GM12891 (cell line): ENCODE results near the gene SAT1.
"Not testable (repeated sequence)": the region's sequence is repeated elsewhere in the genome, so short reads cannot be mapped to it uniquely, and the experiment has no call there.

Experiments used
- DNase-seq: peaks from one replicate; pipeline ENCODE4 v3.0.0; 2011; ENCODE audit warnings: low spot score; ENCODE audit not compliant: insufficient read length
- FAIRE-seq: peaks from 2 replicates; lab custom pipeline; 2011; peaks lifted over from hg19 to GRCh38; lab: Jason Lieb, UNC
- PAX5 ChIP-seq: IDR thresholded peaks from 2 replicates; pipeline ENCODE4 v1.6.1; 2011; ENCODE audit warnings: low read length, moderate library complexity, mild to moderate bottlenecking; ENCODE audit not compliant: insufficient read depth, severe bottlenecking
- POLR2A ChIP-seq: IDR thresholded peaks from 2 replicates; pipeline ENCODE4 v1.6.1; 2011; ENCODE audit warnings: low read depth, low read length, control low read depth
- POLR2AphosphoS5 ChIP-seq: IDR thresholded peaks from 2 replicates; pipeline ENCODE4 v1.6.1; 2011; ENCODE audit warnings: low read depth, low read length, control low read depth
- POU2F2 ChIP-seq: IDR thresholded peaks from 2 replicates; pipeline ENCODE4 v1.6.1; 2011; ENCODE audit warnings: low read depth, mild to moderate bottlenecking, control low read depth, low read length, moderate library complexity
- SPI1 ChIP-seq: IDR thresholded peaks from 2 replicates; pipeline ENCODE4 v1.6.1; 2011; ENCODE audit warnings: low read depth, low read length, control low read depth
- TAF1 ChIP-seq: IDR thresholded peaks from 2 replicates; pipeline ENCODE4 v1.6.1; 2011; ENCODE audit warnings: low read depth, low read length, control low read depth

SAT1 gene

DNA sequence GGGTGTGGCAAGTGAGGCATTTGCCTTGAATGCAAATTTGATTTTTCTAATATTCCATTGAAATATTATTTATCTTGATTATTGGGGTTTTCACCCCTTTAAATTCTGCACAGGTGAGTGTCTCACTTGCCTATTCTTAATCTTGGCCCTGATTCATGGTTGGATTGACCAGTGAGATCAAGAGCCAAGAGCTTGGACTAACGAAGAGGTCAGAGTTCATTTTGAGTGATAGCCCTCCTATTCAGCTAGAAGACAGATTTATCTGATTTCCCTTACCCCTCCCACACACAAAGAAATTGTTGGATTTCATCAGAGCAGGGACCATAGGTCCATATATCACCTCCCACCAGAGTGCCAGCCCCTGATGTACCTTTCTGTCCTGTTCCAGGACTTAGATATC is 28.3 kb upstream of the SAT1 start:
- DNase-seq, result no peak
- TF ChIP-seq POLR2AphosphoS5 (no peak), TAF1 (no peak), SPI1 (no peak), PAX5 (no peak), POU2F2 (no peak), POLR2A (no peak)

GRCh38 chrX:23756165-23756564 is 26.8 kb upstream of the SAT1 start:
- TF ChIP-seq PAX5, result peak; percentile 15
- no peak for TF ChIP-seq POLR2AphosphoS5
- TF ChIP-seq POU2F2, result no peak
- TF ChIP-seq SPI1, result peak; percentile 15; the same call in 1 of the 2 replicates
- TF ChIP-seq POLR2A, result no peak
- FAIRE-seq (no peak), DNase-seq (peak; percentile 19)

More for the DNA sequence above, 28.3 kb upstream of the SAT1 start:
- no peak for FAIRE-seq

GRCh38 chrX:23759821-23760220 is 23.2 kb upstream of the SAT1 start:
- DNase-seq (no peak), FAIRE-seq (no peak)
- no peak for TF ChIP-seq POLR2AphosphoS5
- no peak for TF ChIP-seq POU2F2
- TF ChIP-seq SPI1, result no peak
- no peak for TF ChIP-seq POLR2A
- TF ChIP-seq PAX5, result no peak
- no peak for TF ChIP-seq TAF1

DNA sequence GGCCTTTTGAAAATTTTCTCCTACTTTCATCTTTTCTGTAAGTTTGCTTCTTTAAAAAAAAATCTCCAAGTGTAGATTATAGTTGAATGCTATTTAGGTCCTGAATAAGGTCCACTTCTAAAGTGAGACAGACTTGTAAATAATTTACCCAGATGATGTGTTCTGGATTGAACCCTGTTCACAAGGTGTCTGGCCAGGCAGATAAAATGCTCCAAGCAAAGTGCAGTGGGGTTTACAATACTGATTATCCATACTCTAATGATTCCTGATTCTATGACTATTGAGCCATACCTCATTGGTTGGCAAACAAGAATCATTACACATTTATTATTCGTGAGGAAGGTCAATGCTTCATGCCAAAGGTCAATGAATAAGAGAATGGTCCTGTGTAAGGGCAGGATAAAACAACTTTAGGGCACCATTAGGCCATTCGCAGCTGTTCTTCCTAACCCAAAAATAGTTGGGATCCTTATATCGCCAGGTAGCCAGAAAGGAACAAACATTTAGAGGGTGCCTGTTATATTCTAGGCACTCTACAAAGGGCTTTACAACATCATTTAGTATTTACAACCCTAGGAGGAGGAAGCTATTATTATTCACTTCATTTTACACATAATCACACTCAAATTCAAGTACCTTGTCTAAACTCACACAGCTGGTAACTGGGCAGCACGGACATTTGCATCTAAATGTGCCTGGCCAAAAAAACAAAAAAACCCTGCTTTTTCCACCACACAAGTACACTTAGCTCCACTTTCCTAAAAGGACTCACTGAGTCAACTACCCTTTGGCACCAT is 18.6 kb upstream of the SAT1 start:
- FAIRE-seq, result no peak
- DNase-seq, result no peak
- TF ChIP-seq PAX5 (no peak), SPI1 (no peak), POU2F2 (no peak), POLR2A (no peak), TAF1 (no peak), POLR2AphosphoS5 (no peak)

DNA sequence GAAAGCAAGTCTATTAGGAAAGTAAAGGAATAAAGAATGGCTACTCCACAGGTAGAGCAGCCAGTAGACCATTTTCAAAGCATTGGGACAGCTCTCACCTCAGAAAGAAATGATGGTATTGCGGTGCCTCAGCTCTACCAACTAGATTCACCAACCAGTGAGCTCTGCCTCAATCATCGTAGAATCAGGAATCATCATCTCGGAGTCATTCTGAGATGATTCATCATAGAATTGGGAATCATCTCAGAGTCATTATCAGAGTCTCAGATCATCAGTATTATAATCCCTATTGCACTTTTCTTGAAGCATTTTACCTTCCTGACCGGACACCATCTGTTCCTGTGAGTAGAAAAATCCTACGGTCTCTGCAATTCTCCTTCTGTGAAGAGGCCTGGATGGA is 17.5 kb upstream of the SAT1 start:
- FAIRE-seq (no peak), DNase-seq (no peak)
- TF ChIP-seq SPI1 (no peak), PAX5 (no peak), POLR2A (no peak), POU2F2 (no peak), TAF1 (no peak), POLR2AphosphoS5 (no peak)

- DNase-seq, result no peak
- no peak for FAIRE-seq
- no peak for TF ChIP-seq POLR2AphosphoS5
- no peak for TF ChIP-seq PAX5
- no peak for TF ChIP-seq SPI1
- TF ChIP-seq POLR2A, result no peak
- no peak for TF ChIP-seq TAF1
- TF ChIP-seq POU2F2, result no peak
Observed at GRCh38 chrX:23765868-23766267, 17.1 kb upstream of the SAT1 start.

DNA sequence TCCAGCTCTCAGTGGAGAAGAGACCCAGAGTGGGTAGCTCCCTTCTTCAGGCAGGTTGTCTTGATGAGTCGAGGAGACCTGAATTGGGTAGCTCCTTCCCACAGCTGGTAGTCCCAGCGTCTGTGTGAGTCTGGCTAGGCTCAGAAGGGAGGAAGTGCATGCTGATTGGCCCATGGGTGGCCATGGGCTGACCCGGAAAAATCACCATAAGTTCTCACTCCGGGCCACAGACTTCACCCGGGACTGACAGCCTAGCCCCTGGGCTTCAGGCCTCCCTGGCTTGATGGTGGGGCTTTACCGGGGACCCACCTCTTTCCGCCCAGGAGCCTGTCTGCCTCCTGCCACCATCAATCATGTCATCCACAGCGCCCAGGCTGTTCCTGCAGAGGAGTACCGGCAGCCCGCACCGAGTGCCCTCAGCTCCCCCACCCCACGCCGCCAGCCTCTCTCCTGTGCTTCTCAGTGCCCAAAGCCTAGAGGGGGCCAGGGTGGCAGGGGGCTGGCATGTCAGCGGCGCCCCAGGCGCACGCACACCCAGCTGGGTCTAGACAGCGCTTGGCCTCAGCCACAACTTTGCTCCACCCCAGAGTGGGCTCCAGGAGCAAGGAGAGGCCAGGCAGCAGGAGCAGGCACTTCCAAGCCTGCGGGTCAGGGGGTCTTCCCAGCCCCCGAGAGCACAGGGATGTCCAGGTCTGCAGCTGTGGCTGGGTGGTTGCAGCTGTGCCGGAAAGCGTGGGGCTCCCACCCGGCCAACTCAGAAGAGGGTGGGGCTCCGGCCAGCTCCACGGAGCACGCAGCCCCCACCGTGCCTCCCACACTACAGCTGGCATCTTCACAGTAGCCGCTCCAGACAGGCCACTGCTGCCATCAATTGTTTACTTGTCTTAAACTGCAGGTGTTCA is 16.1 kb upstream of the SAT1 start:
- DNase-seq (no peak), FAIRE-seq (no peak)
- TF ChIP-seq PAX5 (no peak), POU2F2 (no peak), SPI1 (no peak)

DNA sequence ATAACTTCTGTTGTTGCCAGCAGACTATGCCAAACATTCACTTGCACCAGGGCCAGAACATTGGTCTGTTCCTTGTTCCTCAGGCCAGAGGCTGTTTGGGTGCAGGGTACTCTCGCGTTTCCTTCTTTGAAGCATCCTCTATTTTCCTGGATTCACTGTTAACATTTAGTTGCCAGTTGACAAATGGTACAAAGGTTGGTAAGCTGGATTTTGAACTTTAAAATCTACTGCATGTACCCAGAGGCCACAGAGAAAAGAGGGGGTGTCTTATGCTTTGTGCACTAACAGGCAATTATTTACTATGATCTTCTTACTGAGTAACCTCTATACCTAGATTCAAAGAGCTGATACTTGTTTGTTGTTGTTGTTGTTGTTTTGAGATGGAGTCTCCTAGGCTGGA is 12.8 kb upstream of the SAT1 start:
- FAIRE-seq, result no peak
- TF ChIP-seq POLR2A (no peak), POLR2AphosphoS5 (no peak), POU2F2 (no peak), SPI1 (no peak), TAF1 (no peak), PAX5 (no peak)
- no peak for DNase-seq

DNA sequence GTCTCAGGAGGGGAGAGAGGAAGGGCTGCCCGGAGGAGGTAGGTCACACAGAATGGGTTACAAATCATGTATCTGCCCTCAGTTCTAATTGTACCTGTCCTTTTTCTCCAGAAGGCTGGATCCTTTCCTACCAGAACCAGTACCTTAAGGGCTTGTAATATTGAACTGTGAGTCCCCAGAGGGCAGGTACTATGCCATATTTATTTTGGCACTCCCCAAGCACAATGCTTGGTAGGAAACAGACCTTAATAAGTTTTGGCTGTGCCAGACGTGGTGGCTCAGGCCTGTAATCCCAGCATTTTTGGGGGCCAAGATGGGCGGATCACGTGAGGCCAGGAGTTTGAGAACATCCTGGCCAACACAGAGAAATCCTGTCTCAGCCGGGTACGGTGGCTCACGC is 11.9 kb upstream of the SAT1 start:
- FAIRE-seq, result not testable (repeated sequence)

DNA sequence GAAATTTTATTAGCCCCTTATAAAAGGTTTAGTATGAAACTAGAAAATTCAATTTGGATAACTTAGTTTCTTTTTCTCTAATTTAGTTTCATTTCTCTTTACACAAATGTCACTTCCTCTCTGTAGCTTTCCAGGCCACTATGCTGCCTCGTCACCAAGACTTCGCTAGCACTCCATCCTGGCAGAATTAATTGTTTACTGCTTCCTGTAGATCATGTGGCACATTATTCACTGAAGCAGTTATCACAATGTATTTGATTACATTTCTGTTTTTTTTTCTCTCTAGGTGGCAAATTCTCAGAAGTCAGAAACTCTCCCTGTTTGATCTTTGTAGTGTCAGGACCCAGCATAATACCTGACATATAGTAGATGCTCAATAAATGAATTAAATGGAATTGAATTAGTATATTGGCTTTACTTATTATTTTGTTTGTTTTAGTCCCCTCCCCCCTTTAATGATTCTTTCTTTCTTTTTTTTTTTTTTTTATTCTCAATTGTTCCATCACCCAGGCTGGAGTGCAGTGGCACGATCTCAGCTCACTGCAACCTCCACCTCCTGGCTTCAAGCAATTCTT is 9.3 kb upstream of the SAT1 start:
- DNase-seq (no peak), FAIRE-seq (no peak)
- TF ChIP-seq SPI1 (peak; percentile 92), TAF1 (no peak), POLR2A (no peak), POLR2AphosphoS5 (no peak)

More for the DNA sequence above, 11.9 kb upstream of the SAT1 start:
- DNase-seq, result not testable (repeated sequence)
